Caco-2 (cell line): ENCODE data around the gene PMVK. TPM values are rescaled to one million over a fixed set of nuclear protein-coding genes. Genes with fewer than 3 reads are reported as not detected.
A peak's percentile ranks its signal among the peaks of the same experiment; 100 is the strongest.

Source experiments
- BruUV-seq: library from RNA; stranded (reverse); fragments of 400-500 nt; replicated peaks from 2 replicates; lab custom pipeline; 2021; lab: Mats Ljungman, UMichigan
- CTCF ChIA-PET: fragments of 300-600 bp; sonication (Branson Sonifier 250); formaldehyde crosslinking; loops from one replicate; lab custom pipeline; 2022; ENCODE audit warnings: antibody characterized with exemption; lab: Charles Lee
- POLR2A ChIA-PET: fragments of 300-600 bp; sonication (Branson Sonifier 250); formaldehyde crosslinking; loops from one replicate; lab custom pipeline; 2022; ENCODE audit warnings: antibody characterized with exemption; lab: Charles Lee
- DNase-seq, 2 experiments: peaks; one replicate each; pipeline versions ENCODE4 v3.0.0 to v3.0.0-alpha.2; 2020 to 2022
- H3K27me3 ChIP-seq: replicated peaks from 2 replicates; pipeline ENCODE4 v1.6.0; 2011; ENCODE audit warnings: low read length; ENCODE audit not compliant: control insufficient read depth, insufficient read depth
- H3K36me3 ChIP-seq: 2 replicates; pipeline ENCODE4 v1.5.1; 2011; ENCODE audit warnings: low read length; ENCODE audit not compliant: control insufficient read depth, insufficient read depth
- H3K4me1 ChIP-seq: fragments of 250-450 bp; sonication (Bioruptor Pico); 2 replicates; pipeline ENCODE4 v1.5.1; 2020; ENCODE audit warnings: mild to moderate bottlenecking
- H3K4me3 ChIP-seq: 2 replicates; pipeline ENCODE4 v1.5.1; 2011; ENCODE audit warnings: low read depth, mild to moderate bottlenecking, control low read depth, low read length
- H3K9me3 ChIP-seq: fragments of 250-450 bp; sonication (Bioruptor Pico); 2 replicates; pipeline ENCODE4 v1.5.1; 2020; ENCODE audit warnings: mild to moderate bottlenecking, moderate library complexity
- H3K27ac Mint-ChIP-seq: one replicate; pipeline ENCODE4 v1.8.0; 2022; ENCODE audit warnings: mixed read lengths; ENCODE audit not compliant: unreplicated experiment
- H3K27me3 Mint-ChIP-seq: one replicate; pipeline ENCODE4 v1.8.0; 2022; ENCODE audit warnings: mixed read lengths; ENCODE audit not compliant: insufficient read depth, unreplicated experiment
- H3K36me3 Mint-ChIP-seq: one replicate; pipeline ENCODE4 v1.8.0; 2022; ENCODE audit warnings: mild to moderate bottlenecking, mixed read lengths; ENCODE audit not compliant: insufficient read depth, unreplicated experiment
- H3K4me1 Mint-ChIP-seq: one replicate; pipeline ENCODE4 v1.8.0; 2022; ENCODE audit warnings: low read depth, mixed read lengths; ENCODE audit not compliant: unreplicated experiment
- H3K4me3 Mint-ChIP-seq: one replicate; pipeline ENCODE4 v1.8.0; 2022; ENCODE audit warnings: mild to moderate bottlenecking, moderate library complexity, mixed read lengths; ENCODE audit not compliant: unreplicated experiment
- H3K9me3 Mint-ChIP-seq: one replicate; pipeline ENCODE4 v1.8.0; 2022; ENCODE audit warnings: mixed read lengths; ENCODE audit not compliant: unreplicated experiment
- intact Hi-C: fragments of 100-400 bp; cut with micrococcal nuclease; formaldehyde crosslinking; loops from one replicate; pipeline ENCODE4 v1.10.0; 2022; ENCODE audit not compliant: unreplicated experiment
- total RNA-seq: library from RNA; stranded (reverse); gene quantifications from 2 replicates; pipeline ENCODE4 v1.2.3, GENCODE V29; 2022
- TF ChIP-seq, protein P1 (sequence below), 2 experiments: fragments of 200-600 bp in 1 of 2; IDR thresholded peaks; 1 replicate in 1 of 2; 2 replicates in 1 of 2; pipeline versions ENCODE4 v1.5.1 to v1.8.0; 2011 to 2022; ENCODE audit warnings: antibody characterized with exemption in 1 of 2, control low read depth in 1 of 2, inconsistent platforms in 1 of 2, low read depth in 1 of 2, low read length in 1 of 2, mild to moderate bottlenecking in 1 of 2, moderate library complexity in 1 of 2; ENCODE audit not compliant: insufficient read depth in 1 of 2, severe bottlenecking in 1 of 2, unreplicated experiment in 1 of 2

PMVK gene
- total RNA-seq, 1 experiment from 2014 or later, result 25.1 TPM

GRCh38 chr1:154968731-154969130 lies 32.2 kb upstream of the PMVK start:
- Mint-ChIP-seq H3K9me3 (no peaks in the 10 kb centered on the region), H3K27me3 (no peaks in the 10 kb centered on the region), H3K36me3 (peaks cover 26% of the 10 kb centered on the region), H3K4me1 (peaks cover 37% of the 10 kb centered on the region), H3K27ac (peak overlapping the region; percentile 17), H3K4me3 (no peak overlapping the region)
- no peaks in the 10 kb centered on the region for H3K9me3 ChIP-seq
- TF ChIP-seq, protein P1, sequence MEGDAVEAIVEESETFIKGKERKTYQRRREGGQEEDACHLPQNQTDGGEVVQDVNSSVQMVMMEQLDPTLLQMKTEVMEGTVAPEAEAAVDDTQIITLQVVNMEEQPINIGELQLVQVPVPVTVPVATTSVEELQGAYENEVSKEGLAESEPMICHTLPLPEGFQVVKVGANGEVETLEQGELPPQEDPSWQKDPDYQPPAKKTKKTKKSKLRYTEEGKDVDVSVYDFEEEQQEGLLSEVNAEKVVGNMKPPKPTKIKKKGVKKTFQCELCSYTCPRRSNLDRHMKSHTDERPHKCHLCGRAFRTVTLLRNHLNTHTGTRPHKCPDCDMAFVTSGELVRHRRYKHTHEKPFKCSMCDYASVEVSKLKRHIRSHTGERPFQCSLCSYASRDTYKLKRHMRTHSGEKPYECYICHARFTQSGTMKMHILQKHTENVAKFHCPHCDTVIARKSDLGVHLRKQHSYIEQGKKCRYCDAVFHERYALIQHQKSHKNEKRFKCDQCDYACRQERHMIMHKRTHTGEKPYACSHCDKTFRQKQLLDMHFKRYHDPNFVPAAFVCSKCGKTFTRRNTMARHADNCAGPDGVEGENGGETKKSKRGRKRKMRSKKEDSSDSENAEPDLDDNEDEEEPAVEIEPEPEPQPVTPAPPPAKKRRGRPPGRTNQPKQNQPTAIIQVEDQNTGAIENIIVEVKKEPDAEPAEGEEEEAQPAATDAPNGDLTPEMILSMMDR (IDR thresholded peaks at IDR 0.05; ENCODE audit: insufficient read depth in 1 of 2, low read depth in 1 of 2, low read length in 1 of 2, severe bottlenecking in 1 of 2, unreplicated experiment in 1 of 2), result no peak
- intact Hi-C loops, result no loop called here
- ChIA-PET POLR2A (no interaction called here), CTCF (no interaction called here)
- DNase-seq, result no peak
- H3K4me3 ChIP-seq, result no peak overlapping the region
- peaks cover 27% of the 10 kb centered on the region for H3K4me1 ChIP-seq
- peaks cover 5% of the 10 kb centered on the region for H3K36me3 ChIP-seq
- no peaks in the 10 kb centered on the region for H3K27me3 ChIP-seq
- BruUV-seq, result no TSS peak

DNA sequence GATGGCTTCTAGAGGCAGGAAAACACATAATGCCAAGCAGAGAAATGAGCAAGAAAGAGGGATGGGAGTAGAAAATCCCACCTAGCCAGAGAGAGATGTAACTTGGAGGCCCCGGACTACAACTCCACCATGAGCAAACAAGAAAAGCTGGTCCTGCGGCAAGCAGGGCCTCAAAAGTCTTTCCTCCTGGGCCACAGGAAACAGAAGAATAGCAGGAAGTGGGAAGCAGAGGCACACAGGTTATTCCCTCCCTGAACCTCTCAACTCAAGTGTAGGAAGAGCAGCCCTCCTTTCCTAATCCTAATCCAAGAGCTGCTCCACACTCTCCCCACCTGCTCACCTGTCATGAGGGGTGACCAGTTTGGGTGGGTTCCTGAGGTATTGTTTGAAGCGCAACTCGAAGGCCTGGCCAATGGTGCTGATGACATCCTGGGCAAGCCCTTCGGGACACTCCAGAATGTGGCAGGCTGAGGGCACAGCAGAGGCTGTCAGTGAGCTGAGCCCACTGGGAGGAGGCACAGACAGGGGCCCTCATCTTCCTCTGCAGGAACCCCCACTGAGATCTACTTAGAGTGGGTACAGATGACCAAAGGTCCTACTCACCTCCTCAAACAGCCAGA lies 30.9 kb upstream of the PMVK start:
- Histone ChIP-seq H3K27me3 (no peaks in the 10 kb centered on the region), H3K4me3 (no peak overlapping the region), H3K9me3 (no peaks in the 10 kb centered on the region), H3K4me1 (peaks cover 24% of the 10 kb centered on the region), H3K36me3 (peaks cover 5% of the 10 kb centered on the region)
- CTCF ChIA-PET, result no interaction called here
- no peak for DNase-seq
- Mint-ChIP-seq H3K27me3 (no peaks in the 10 kb centered on the region), H3K4me1 (peaks cover 37% of the 10 kb centered on the region), H3K27ac (no peak overlapping the region), H3K9me3 (no peaks in the 10 kb centered on the region), H3K4me3 (no peak overlapping the region), H3K36me3 (peaks cover 36% of the 10 kb centered on the region)
- intact Hi-C loops, result no loop called here
- TF ChIP-seq, protein P1 (IDR thresholded peaks at IDR 0.05; ENCODE audit: insufficient read depth in 1 of 2, low read depth in 1 of 2, low read length in 1 of 2, severe bottlenecking in 1 of 2, unreplicated experiment in 1 of 2), result no peak
- no TSS peak for BruUV-seq
- POLR2A ChIA-PET, result no interaction called here

GRCh38 chr1:154966111-154966510 lies 29.6 kb upstream of the PMVK start:
- ChIA-PET CTCF (no interaction called here), POLR2A (interaction anchor here (0.6 kb wide), 1 partner anchor 10 kb away, joined by 5 read pairs; the partner anchor contains the start of gene PBXIP1)
- peaks cover 49% of the 10 kb centered on the region for H3K36me3 Mint-ChIP-seq
- H3K27ac Mint-ChIP-seq, result no peak overlapping the region
- H3K36me3 ChIP-seq, result peaks cover 3% of the 10 kb centered on the region
- H3K27me3 Mint-ChIP-seq, result no peaks in the 10 kb centered on the region
- H3K4me3 Mint-ChIP-seq, result no peak overlapping the region
- H3K4me1 Mint-ChIP-seq, result peaks cover 27% of the 10 kb centered on the region
- H3K4me1 ChIP-seq, result peaks cover 11% of the 10 kb centered on the region
- intact Hi-C loops, result no loop called here
- BruUV-seq, result no TSS peak
- H3K27me3 ChIP-seq, result no peaks in the 10 kb centered on the region
- H3K9me3 ChIP-seq, result no peaks in the 10 kb centered on the region
- no peak overlapping the region for H3K4me3 ChIP-seq
- no peaks in the 10 kb centered on the region for H3K9me3 Mint-ChIP-seq
- TF ChIP-seq, protein P1 (IDR thresholded peaks at IDR 0.05; ENCODE audit: insufficient read depth in 1 of 2, low read depth in 1 of 2, low read length in 1 of 2, severe bottlenecking in 1 of 2, unreplicated experiment in 1 of 2), result no peak
- DNase-seq, result no peak
